IMR-90 (cell line): ENCODE results near the gene NPTX1. TPM values are rescaled to one million over a fixed set of nuclear protein-coding genes. Genes with fewer than 3 reads are reported as not detected.

Source experiments
- ATAC-seq: fragments of 200-7000 bp; cut with Tn5 transposase; 2 replicates; pipeline ENCODE4 v1.9.1; 2020; ENCODE audit warnings: low read depth, mild to moderate bottlenecking, moderate library complexity
- BruUV-seq: library from RNA; stranded (reverse); fragments of 400-500 nt; replicated peaks from 2 replicates; lab custom pipeline; 2021; lab: Mats Ljungman, UMichigan
- CTCF ChIA-PET: fragments of 300-600 bp; formaldehyde crosslinking; extraction: SDS; loops from one replicate; lab custom pipeline; 2021; ENCODE audit warnings: antibody characterized with exemption; lab: Yijun Ruan, JAX
- POLR2A ChIA-PET: fragments of 300-600 bp; sonication (Branson Sonifier 250); formaldehyde crosslinking; loops from one replicate; lab custom pipeline; 2022; ENCODE audit warnings: antibody characterized with exemption; ENCODE audit not compliant: unreplicated experiment; lab: Charles Lee
- DNase-seq: peaks from one replicate; pipeline ENCODE4 v3.0.0; 2013
- H2AFZ ChIP-seq: replicated peaks from 2 replicates; pipeline ENCODE3; 2013; ENCODE audit warnings: low read length, mild to moderate bottlenecking; ENCODE audit not compliant: poor library complexity
- H2AK5ac ChIP-seq: 2 replicates; pipeline ENCODE4 v1.6.1; 2013; ENCODE audit warnings: low read depth, low read length, inconsistent platforms
- H2AK9ac ChIP-seq: replicated peaks from 2 replicates; pipeline ENCODE3; 2013; ENCODE audit warnings: mild to moderate bottlenecking, low read depth, low read length, moderate library complexity; ENCODE audit not compliant: poor library complexity
- H2BK120ac ChIP-seq: 2 replicates; pipeline ENCODE4 v1.6.1; 2013; ENCODE audit warnings: low read depth, low read length, inconsistent platforms
- H2BK15ac ChIP-seq: 3 replicates; pipeline ENCODE4 v1.6.1; 2013; ENCODE audit warnings: low read depth, low read length, inconsistent platforms
- H2BK20ac ChIP-seq: 2 replicates; pipeline ENCODE4 v1.6.1; 2013; ENCODE audit warnings: low read depth, mild to moderate bottlenecking, inconsistent platforms, low read length, moderate library complexity
- H2BK5ac ChIP-seq: 2 replicates; pipeline ENCODE4 v1.6.1; 2013; ENCODE audit warnings: mild to moderate bottlenecking, low read depth, low read length, inconsistent platforms; ENCODE audit not compliant: poor library complexity, severe bottlenecking
- H3K14ac ChIP-seq: replicated peaks from 2 replicates; pipeline ENCODE4 v1.6.1; 2013; ENCODE audit warnings: low read depth, low read length, inconsistent platforms
- H3K18ac ChIP-seq: 2 replicates; pipeline ENCODE4 v1.6.1; 2013; ENCODE audit warnings: low read depth, low read length, control low read depth
- H3K23ac ChIP-seq: 2 replicates; pipeline ENCODE4 v1.6.1; 2013; ENCODE audit warnings: low read depth, low read length, inconsistent platforms
- H3K27ac ChIP-seq: 2 replicates; pipeline ENCODE4 v1.5.1; 2013; ENCODE audit warnings: mild to moderate bottlenecking, control low read depth, low read length; ENCODE audit not compliant: insufficient read depth
- H3K27me3 ChIP-seq: 2 replicates; pipeline ENCODE4 v1.6.1; 2013; ENCODE audit warnings: low read length; ENCODE audit not compliant: control insufficient read depth, insufficient read depth
- H3K36me3 ChIP-seq: 2 replicates; pipeline ENCODE4 v1.6.1; 2013; ENCODE audit warnings: low read length, mixed read lengths; ENCODE audit not compliant: control insufficient read depth, insufficient read depth
- H3K4ac ChIP-seq: 2 replicates; pipeline ENCODE4 v1.6.1; 2013; ENCODE audit warnings: low read depth, low read length, inconsistent platforms
- H3K4me1 ChIP-seq: 2 replicates; pipeline ENCODE4 v1.6.1; 2013; ENCODE audit warnings: low read length, mixed read lengths; ENCODE audit not compliant: control insufficient read depth, insufficient read depth
- H3K4me2 ChIP-seq: 2 replicates; pipeline ENCODE4 v1.6.1; 2013; ENCODE audit warnings: low read depth, mild to moderate bottlenecking, control low read depth, low read length, moderate library complexity
- H3K4me3 ChIP-seq: 2 replicates; pipeline ENCODE4 v1.5.1; 2013; ENCODE audit warnings: low read depth, mild to moderate bottlenecking, control low read depth, low read length, moderate library complexity; ENCODE audit not compliant: insufficient read depth
- H3K56ac ChIP-seq: 2 replicates; pipeline ENCODE4 v1.6.1; 2013; ENCODE audit warnings: low read length, inconsistent platforms; ENCODE audit not compliant: insufficient read depth; ENCODE audit errors: extremely low read depth
- H3K79me1 ChIP-seq, 2 experiments: 2 replicates each; pipeline ENCODE4 v1.6.1; 2013; ENCODE audit warnings: low read length in 2 of 2, inconsistent platforms in 1 of 2, low read depth in 1 of 2
- H3K9ac ChIP-seq: 2 replicates; pipeline ENCODE4 v1.6.1; 2013; ENCODE audit warnings: low read depth, low read length, control low read depth
- H3K9me1 ChIP-seq: 2 replicates; pipeline ENCODE4 v1.6.1; 2013; ENCODE audit warnings: low read length, inconsistent platforms; ENCODE audit not compliant: insufficient read depth
- H3K9me3 ChIP-seq: 2 replicates; pipeline ENCODE4 v1.6.1; 2013; ENCODE audit warnings: low read length; ENCODE audit not compliant: control insufficient read depth, insufficient read depth
- H4K20me1 ChIP-seq: 2 replicates; pipeline ENCODE4 v1.6.1; 2013; ENCODE audit warnings: low read length, inconsistent platforms; ENCODE audit not compliant: insufficient read depth
- H4K5ac ChIP-seq: 2 replicates; pipeline ENCODE4 v1.6.1; 2013; ENCODE audit warnings: mild to moderate bottlenecking, low read depth, low read length, control low read depth
- H4K8ac ChIP-seq, 2 experiments: 2 replicates each; pipeline ENCODE4 v1.6.1; 2013; ENCODE audit warnings: low read depth in 2 of 2, low read length in 2 of 2, control low read depth in 1 of 2, inconsistent platforms in 1 of 2
- H4K91ac ChIP-seq: 2 replicates; pipeline ENCODE4 v1.6.1; 2013; ENCODE audit warnings: low read depth, low read length, inconsistent platforms; ENCODE audit not compliant: insufficient read depth
- CEBPB ChIP-seq: IDR thresholded peaks from 2 replicates; pipeline ENCODE4 v1.6.1; 2012; ENCODE audit warnings: low read depth, low read length, improper control_type of control experiment
- CHD1 ChIP-seq: IDR thresholded peaks from 2 replicates; pipeline ENCODE4 v1.6.1; 2012; ENCODE audit warnings: low read depth, low read length, improper control_type of control experiment
- CTCF ChIP-seq: conservative IDR thresholded peaks from 2 replicates; pipeline ENCODE4 v1.5.1; 2012; ENCODE audit warnings: mild to moderate bottlenecking, low read depth, low read length, improper control_type of control experiment
- MAZ ChIP-seq: IDR thresholded peaks from 2 replicates; pipeline ENCODE4 v1.6.1; 2012; ENCODE audit warnings: low read depth, mild to moderate bottlenecking, low read length, improper control_type of control experiment, moderate library complexity, borderline replicate concordance
- NFE2L2 ChIP-seq: fragments of 150-350 bp; IDR thresholded peaks from 2 replicates; pipeline ENCODE4 v1.6.1; 2016; ENCODE audit warnings: low read depth, mild to moderate bottlenecking, low read length
- RAD21 ChIP-seq: IDR thresholded peaks from 2 replicates; pipeline ENCODE4 v1.6.1; 2012; ENCODE audit warnings: low read length, improper control_type of control experiment
- RCOR1 ChIP-seq: IDR thresholded peaks from 2 replicates; pipeline ENCODE4 v1.6.1; 2012; ENCODE audit warnings: mild to moderate bottlenecking, low read length, improper control_type of control experiment; ENCODE audit not compliant: insufficient replicate concordance
- USF2 ChIP-seq: fragments of 150-350 bp; IDR thresholded peaks from 2 replicates; pipeline ENCODE4 v1.6.1; 2017; ENCODE audit warnings: mild to moderate bottlenecking, antibody characterized with exemption, low read length, low read depth
- WGBS, 2 experiments: methylation state at CpG; one replicate each; pipeline versions ENCODE4 v1.1.5 to v1.1.7; 2013; ENCODE audit warnings: missing lambda C conversion rate in 2 of 2; ENCODE audit not compliant: insufficient read length in 1 of 2; ENCODE audit errors: extremely low coverage in 2 of 2; 5-methylcytosine and 5-hydroxymethylcytosine counted together
- dilution Hi-C: fragments of 300-500 bp; cut with HindIII; formaldehyde crosslinking; loops from one replicate; pipeline ENCODE4 v1.14.3; 2018; ENCODE audit warnings: low sequenced_read_pairs; ENCODE audit not compliant: unreplicated experiment
- in situ Hi-C: fragments of 300-500 bp; cut with MboI; formaldehyde crosslinking; loops from 3 replicates; pipeline ENCODE4 v1.14.3; 2019; ENCODE audit warnings: low sequenced_read_pairs, inconsistent platforms, mixed read lengths
- intact Hi-C: fragments of 100-400 bp; cut with micrococcal nuclease; formaldehyde crosslinking; loops from 2 replicates; pipeline ENCODE4 v1.10.0; 2022
- polyA plus RNA-seq, 3 experiments: library from polyadenylated mRNA; depleted of rRNA; stranded (reverse); fragments of >200 nt; gene quantifications; 2 replicates each; pipeline ENCODE4 v1.2.3, GENCODE V29; 2012; ENCODE audit warnings: low replicate concordance in 1 of 3
- total RNA-seq: library from RNA; depleted of rRNA; stranded (reverse); fragments of >200 nt; gene quantifications from 2 replicates; pipeline ENCODE4 v1.2.3, GENCODE V29; 2012
- TF ChIP-seq, protein P1 (sequence below): fragments of 150-350 bp; IDR thresholded peaks from 2 replicates; pipeline ENCODE4 v1.6.1; 2016; ENCODE audit warnings: low read depth, mild to moderate bottlenecking, low read length, moderate library complexity, borderline replicate concordance

NPTX1 gene
- total and polyA plus RNA-seq, 2 of the 4 experiments (the other 2 are of a cell fraction), result 20.8 to 39.5 TPM

GRCh38 chr17:80469667-80470066 is 6.7 kb downstream of the NPTX1 start:
- Histone ChIP-seq H4K20me1 (peaks cover 39% of the 10 kb centered on the region), H3K18ac (no peak overlapping the region), H2BK120ac (no peak overlapping the region), H3K23ac (no peak overlapping the region), H2BK15ac (no peak overlapping the region), H3K4me3 (no peak overlapping the region), H4K8ac (no peak overlapping the region), H3K4me2 (no peak overlapping the region), H3K14ac (no peak overlapping the region), H3K27me3 (peaks cover under 1% of the 10 kb centered on the region; the same call in 1 of the 2 replicates), H3K36me3 (peaks cover 6% of the 10 kb centered on the region; the same call in 1 of the 2 replicates), H3K56ac (no peak overlapping the region), H3K9me1 (peaks cover 2% of the 10 kb centered on the region; the same call in 1 of the 2 replicates), H3K9ac (no peak overlapping the region), H3K79me1 (peaks cover 0 to 15% of the 10 kb centered on the region in 2 experiments; a peak in 1 of 4 replicates), H4K5ac (no peak overlapping the region), H3K4ac (no peak overlapping the region), H3K9me3 (no peaks in the 10 kb centered on the region), H2AFZ (no peak overlapping the region), H2BK20ac (no peak overlapping the region), H2BK5ac (no peak overlapping the region), H3K4me1 (no peaks in the 10 kb centered on the region; the same call in 1 of the 2 replicates), H4K91ac (no peak overlapping the region), H2AK9ac (peak overlapping the region; percentile 48), H2AK5ac (no peak overlapping the region), H3K27ac (no peak overlapping the region)
- no TSS peak for BruUV-seq
- dilution Hi-C loops (no loop called here), in situ Hi-C loops (no loop called here), intact Hi-C loops (loop anchor here (5.0 to 10.0 kb wide), 2 partner anchors 42 to 385 kb away; no protein-coding TSS in a partner anchor)
- WGBS, 2 experiments, result 73% methylated on average over 2 of the region's 11 CpGs; no CpG with 5 or more reads in 1 of the 2 experiments
- DNase-seq (no peak), ATAC-seq (no peak)
- POLR2A ChIA-PET, result no interaction called here
- CTCF ChIA-PET, result no interaction called here
- TF ChIP-seq RCOR1, result no peak
- TF ChIP-seq NFE2L2, result no peak
- no peak for TF ChIP-seq USF2
- TF ChIP-seq, protein P1, sequence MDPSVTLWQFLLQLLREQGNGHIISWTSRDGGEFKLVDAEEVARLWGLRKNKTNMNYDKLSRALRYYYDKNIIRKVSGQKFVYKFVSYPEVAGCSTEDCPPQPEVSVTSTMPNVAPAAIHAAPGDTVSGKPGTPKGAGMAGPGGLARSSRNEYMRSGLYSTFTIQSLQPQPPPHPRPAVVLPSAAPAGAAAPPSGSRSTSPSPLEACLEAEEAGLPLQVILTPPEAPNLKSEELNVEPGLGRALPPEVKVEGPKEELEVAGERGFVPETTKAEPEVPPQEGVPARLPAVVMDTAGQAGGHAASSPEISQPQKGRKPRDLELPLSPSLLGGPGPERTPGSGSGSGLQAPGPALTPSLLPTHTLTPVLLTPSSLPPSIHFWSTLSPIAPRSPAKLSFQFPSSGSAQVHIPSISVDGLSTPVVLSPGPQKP, result no peak
- no peak for TF ChIP-seq RAD21
- no peak for TF ChIP-seq CTCF
- TF ChIP-seq MAZ, result no peak
- no peak for TF ChIP-seq CHD1
- TF ChIP-seq CEBPB, result no peak
